Nephron (organoid): ENCODE data around the gene AKIRIN2.
"Not testable (repeated sequence)": the region's sequence is repeated elsewhere in the genome, so short reads cannot be mapped to it uniquely, and the experiment has no call there.

Experiments used
- H3K27ac Mint-ChIP-seq, 3 experiments: 2 replicates each; pipeline ENCODE4 v1.8.0; 2020; ENCODE audit warnings: mixed read lengths in 3 of 3, mild to moderate bottlenecking in 2 of 3, moderate library complexity in 1 of 3
- H3K27me3 Mint-ChIP-seq: 2 replicates; pipeline ENCODE4 v1.8.0; 2021; ENCODE audit warnings: low read depth, mild to moderate bottlenecking, moderate library complexity, mixed read lengths
- H3K36me3 Mint-ChIP-seq: 2 replicates; pipeline ENCODE4 v1.8.0; 2020; ENCODE audit warnings: low read depth, mixed read lengths
- H3K4me1 Mint-ChIP-seq: 2 replicates; pipeline ENCODE4 v1.8.0; 2020; ENCODE audit warnings: mixed read lengths
- H3K4me3 Mint-ChIP-seq, 3 experiments: 2 replicates each; pipeline ENCODE4 v1.8.0; 2020; ENCODE audit warnings: mild to moderate bottlenecking in 3 of 3, mixed read lengths in 3 of 3, moderate library complexity in 2 of 3
- H3K9me3 Mint-ChIP-seq: 2 replicates; pipeline ENCODE4 v1.8.0; 2020; ENCODE audit warnings: mixed read lengths
- TF ChIP-seq, protein P1 (sequence below), 3 experiments: fragments of 200-600 bp; sonication (generic); IDR thresholded peaks; one replicate each; pipeline ENCODE4 v1.5.0; 2021; ENCODE audit warnings: antibody characterized with exemption in 3 of 3; ENCODE audit not compliant: unreplicated experiment in 3 of 3

AKIRIN2 gene

DNA sequence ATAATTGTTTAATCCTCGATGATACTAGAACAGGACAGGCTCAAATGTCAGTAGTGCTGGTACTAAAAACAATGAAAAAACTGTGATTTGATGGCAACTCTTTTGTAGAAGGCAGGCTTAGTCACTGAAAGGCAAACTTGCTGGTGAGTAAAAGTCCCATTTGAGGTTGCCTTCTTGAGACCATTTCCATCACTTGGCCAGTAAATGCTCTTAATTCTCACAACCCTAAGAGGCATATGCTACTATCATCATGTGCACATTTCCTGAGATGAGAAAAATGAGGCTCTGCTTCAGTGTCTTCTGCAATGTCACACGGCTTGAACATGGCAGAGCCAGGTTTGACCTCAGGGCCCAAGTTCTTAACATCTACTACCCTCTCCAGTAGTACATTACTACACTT lies 9.9 kb downstream of the AKIRIN2 start:
- Mint-ChIP-seq H3K4me3 (no peak overlapping the region), H3K4me1 (peaks cover 33% of the 10 kb centered on the region), H3K27ac (peak overlapping the region in 1 of 3 experiments; percentile 13), H3K36me3 (peaks cover 4% of the 10 kb centered on the region), H3K9me3 (no peaks in the 10 kb centered on the region), H3K27me3 (no peaks in the 10 kb centered on the region)
- TF ChIP-seq, protein P1, sequence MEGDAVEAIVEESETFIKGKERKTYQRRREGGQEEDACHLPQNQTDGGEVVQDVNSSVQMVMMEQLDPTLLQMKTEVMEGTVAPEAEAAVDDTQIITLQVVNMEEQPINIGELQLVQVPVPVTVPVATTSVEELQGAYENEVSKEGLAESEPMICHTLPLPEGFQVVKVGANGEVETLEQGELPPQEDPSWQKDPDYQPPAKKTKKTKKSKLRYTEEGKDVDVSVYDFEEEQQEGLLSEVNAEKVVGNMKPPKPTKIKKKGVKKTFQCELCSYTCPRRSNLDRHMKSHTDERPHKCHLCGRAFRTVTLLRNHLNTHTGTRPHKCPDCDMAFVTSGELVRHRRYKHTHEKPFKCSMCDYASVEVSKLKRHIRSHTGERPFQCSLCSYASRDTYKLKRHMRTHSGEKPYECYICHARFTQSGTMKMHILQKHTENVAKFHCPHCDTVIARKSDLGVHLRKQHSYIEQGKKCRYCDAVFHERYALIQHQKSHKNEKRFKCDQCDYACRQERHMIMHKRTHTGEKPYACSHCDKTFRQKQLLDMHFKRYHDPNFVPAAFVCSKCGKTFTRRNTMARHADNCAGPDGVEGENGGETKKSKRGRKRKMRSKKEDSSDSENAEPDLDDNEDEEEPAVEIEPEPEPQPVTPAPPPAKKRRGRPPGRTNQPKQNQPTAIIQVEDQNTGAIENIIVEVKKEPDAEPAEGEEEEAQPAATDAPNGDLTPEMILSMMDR (IDR thresholded peaks at IDR 0.05; ENCODE audit: unreplicated experiment in 3 of 3): no peak

DNA sequence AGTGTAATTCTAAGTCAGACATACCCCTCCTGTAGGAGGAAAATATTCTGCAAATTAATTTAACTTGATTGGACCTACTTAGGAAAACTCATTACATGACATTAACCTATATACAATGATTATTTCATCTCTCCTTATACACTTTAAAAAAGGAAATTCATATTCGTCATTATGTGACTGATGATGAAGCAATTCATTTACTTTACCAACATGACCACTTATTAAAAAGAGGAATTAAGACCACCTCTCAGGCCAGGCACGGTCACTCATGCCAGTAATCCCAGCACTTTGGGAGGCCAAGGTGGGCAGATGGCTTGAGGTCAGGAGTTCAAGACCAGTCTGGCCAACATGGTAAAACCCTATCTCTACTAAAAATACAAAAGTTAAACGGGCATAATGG lies 11.6 kb downstream of the AKIRIN2 start:
- TF ChIP-seq, protein P1 (IDR thresholded peaks at IDR 0.05; ENCODE audit: unreplicated experiment in 3 of 3): no peak
- H3K27me3 Mint-ChIP-seq: no peaks in the 10 kb centered on the region

DNA sequence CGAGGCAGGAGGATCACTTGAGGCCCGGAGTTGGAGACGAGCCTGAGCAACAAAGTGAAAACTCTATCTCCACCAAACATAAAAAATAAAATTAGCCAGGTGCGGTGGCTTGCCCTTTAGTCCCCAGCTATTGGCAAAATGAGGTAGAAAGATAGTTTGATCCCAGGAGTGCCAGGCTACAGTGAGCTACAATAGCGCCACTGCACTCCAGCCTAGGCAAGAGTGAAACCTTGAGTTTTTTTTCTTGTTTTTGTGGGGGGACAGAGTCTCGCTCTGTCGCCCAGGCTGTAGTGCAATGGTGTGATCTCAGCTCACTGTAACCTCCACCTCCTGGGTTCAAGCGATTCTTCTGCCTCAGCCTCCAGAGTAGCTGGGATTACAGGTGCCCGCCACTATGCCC lies 14.1 kb downstream of the AKIRIN2 start:
- not testable (repeated sequence) for H3K27me3 Mint-ChIP-seq, H3K9me3 Mint-ChIP-seq, H3K4me3 Mint-ChIP-seq, H3K27ac Mint-ChIP-seq
- Mint-ChIP-seq H3K36me3 (peaks cover 18% of the 10 kb centered on the region), H3K4me1 (peaks cover 28% of the 10 kb centered on the region)

More for the DNA sequence above, 11.6 kb downstream of the AKIRIN2 start:
- Mint-ChIP-seq H3K36me3 (peaks cover 15% of the 10 kb centered on the region), H3K9me3 (no peaks in the 10 kb centered on the region), H3K4me1 (peaks cover 31% of the 10 kb centered on the region), H3K4me3 (no peak overlapping the region), H3K27ac (peak overlapping the region in 1 of 3 experiments; percentile 54)

DNA sequence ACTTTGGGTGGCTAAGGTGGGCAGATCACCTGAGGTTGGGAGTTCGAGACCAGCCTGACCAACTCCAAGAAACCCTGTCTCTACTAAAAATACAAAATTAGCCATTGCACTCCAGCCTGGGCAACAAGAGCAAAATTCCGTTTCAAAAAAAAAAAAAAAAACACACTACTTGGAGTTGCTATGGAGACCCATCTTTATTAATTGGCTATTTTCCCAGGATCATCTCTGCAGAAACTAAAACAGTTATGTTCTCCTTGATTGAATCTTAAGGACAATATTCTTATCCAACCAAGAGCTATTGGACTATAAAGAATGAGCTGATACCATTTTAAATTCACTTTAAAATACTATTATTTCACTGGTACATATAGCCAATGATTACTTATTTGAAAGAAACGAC lies 14.7 kb downstream of the AKIRIN2 start:
- peaks cover 18% of the 10 kb centered on the region for H3K36me3 Mint-ChIP-seq
- H3K27me3 Mint-ChIP-seq: no peaks in the 10 kb centered on the region
- H3K9me3 Mint-ChIP-seq: no peaks in the 10 kb centered on the region
- H3K27ac Mint-ChIP-seq: no peak overlapping the region
- peaks cover 29% of the 10 kb centered on the region for H3K4me1 Mint-ChIP-seq
- TF ChIP-seq, protein P1 (IDR thresholded peaks at IDR 0.05; ENCODE audit: unreplicated experiment in 3 of 3): no peak
- no peak overlapping the region for H3K4me3 Mint-ChIP-seq

DNA sequence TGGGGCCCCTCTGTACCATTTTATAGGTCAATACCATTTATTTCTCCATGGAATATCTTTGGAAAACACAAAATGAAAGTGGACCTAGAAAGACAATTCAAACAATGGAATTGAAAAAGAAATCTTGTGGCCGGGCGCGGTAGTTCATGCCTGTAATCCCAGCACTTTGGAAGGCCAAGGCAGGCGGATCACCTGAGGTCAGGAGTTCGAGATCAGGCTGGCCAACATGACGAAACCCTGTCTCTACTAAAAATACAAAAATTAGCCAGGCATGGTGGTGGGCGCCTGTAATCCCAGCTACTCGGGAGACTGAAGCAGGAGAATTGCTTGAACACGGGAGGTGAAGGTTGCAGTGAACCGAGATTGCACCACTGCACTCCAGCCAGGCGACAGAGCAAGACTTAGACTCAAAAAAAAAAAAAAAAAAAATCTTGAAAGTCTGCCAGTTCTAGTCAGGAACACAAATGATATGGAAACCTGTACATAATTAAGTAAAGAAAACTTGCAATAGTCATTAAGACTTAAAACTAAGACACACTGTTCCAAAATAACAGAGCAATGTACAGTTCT lies 15.3 kb downstream of the AKIRIN2 start:
- H3K4me1 Mint-ChIP-seq: peaks cover 27% of the 10 kb centered on the region
- H3K27me3 Mint-ChIP-seq, H3K9me3 Mint-ChIP-seq, H3K27ac Mint-ChIP-seq, H3K4me3 Mint-ChIP-seq: not testable (repeated sequence)
- H3K36me3 Mint-ChIP-seq: peaks cover 19% of the 10 kb centered on the region

DNA sequence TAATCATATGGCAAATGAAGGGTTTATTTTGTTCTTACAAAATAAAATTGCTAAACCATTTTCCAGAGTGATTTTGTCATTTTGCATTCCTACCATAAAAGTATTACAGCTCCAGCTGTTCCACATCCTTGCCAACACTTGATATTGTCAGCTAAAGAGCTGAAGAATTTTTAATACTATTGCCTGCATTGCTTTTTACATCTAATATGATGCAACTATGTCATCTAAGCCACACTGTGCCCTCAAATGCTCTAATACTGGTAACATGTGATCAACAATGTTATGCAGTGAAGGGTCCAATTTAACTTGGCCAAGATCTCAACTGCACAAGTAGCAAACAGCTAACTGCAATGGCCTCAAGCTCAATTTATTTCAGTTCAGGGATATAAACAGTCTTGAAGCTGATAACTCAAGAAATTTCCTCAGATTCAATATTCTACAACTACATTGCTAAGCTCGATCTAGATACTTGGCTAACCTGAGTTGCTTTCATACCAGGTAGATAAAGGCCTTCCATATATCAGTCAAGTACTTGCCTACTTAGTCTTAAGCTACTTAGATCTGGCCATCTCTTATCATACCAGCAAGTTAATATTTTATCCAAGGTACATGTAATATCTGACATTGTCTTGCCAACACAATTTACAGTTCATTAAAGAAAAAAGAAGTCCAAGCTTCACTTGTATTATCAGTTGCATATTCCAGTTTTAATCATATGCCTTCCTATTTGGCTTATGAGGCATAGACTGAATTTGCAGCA lies 17.0 kb downstream of the AKIRIN2 start:
- no peaks in the 10 kb centered on the region for H3K27me3 Mint-ChIP-seq

More for the DNA sequence above, 17.0 kb downstream of the AKIRIN2 start:
- Mint-ChIP-seq H3K36me3 (peaks cover 27% of the 10 kb centered on the region), H3K4me1 (peaks cover 21% of the 10 kb centered on the region), H3K4me3 (no peak overlapping the region), H3K27ac (no peak overlapping the region), H3K9me3 (no peaks in the 10 kb centered on the region)
- TF ChIP-seq, protein P1 (IDR thresholded peaks at IDR 0.05; ENCODE audit: unreplicated experiment in 3 of 3): no peak
